ENCODE data around the gene PPM1H. TPM values are rescaled to one million over a fixed set of nuclear protein-coding genes. Genes with fewer than 3 reads are reported as not detected.

PPM1H gene
- total RNA-seq, 1 donor from 2014 or later: not detected

- no peaks in the 10 kb centered on the region for H3K27me3 Mint-ChIP-seq (ENCODE audit: insufficient read depth)
- H3K9me3 Mint-ChIP-seq: no peaks in the 10 kb centered on the region
- no peak overlapping the region for H3K4me3 Mint-ChIP-seq
- H3K27ac Mint-ChIP-seq: no peak overlapping the region
- H3K36me3 Mint-ChIP-seq (ENCODE audit: low read depth): no peaks in the 10 kb centered on the region
- intact Hi-C loops (cut with micrococcal nuclease): no loop called here
- no peak for DNase-seq (ENCODE audit: low spot score)
- H3K4me1 Mint-ChIP-seq (ENCODE audit: low read depth): no peaks in the 10 kb centered on the region
Measured at GRCh38 chr12:62873116-62873825, 61.7 kb downstream of the PPM1H start.

DNA sequence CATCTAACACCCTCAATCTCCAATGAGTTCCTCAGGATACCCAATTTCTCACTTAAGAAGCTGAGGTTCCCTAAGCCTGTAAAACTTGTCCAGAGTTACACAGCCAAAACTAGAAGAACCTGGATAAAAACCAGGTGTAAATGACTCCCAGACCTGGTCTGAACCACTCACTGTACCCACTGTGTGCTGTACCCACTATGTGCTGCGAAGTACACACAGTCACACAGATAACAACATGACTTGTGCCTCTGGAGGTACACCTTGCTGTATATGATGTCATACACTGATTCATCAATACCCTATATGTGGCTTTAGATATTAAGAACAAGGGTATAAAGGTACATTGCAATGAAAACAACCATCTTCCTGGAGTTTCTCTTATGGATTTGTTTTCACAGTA is 66.1 kb downstream of the PPM1H start:
- H3K4me3 Mint-ChIP-seq: no peak overlapping the region
- no peak for DNase-seq (ENCODE audit: low spot score)
- no peaks in the 10 kb centered on the region for H3K27me3 Mint-ChIP-seq (ENCODE audit: insufficient read depth)
- H3K4me1 Mint-ChIP-seq (ENCODE audit: low read depth): no peaks in the 10 kb centered on the region
- H3K27ac Mint-ChIP-seq: no peak overlapping the region
- no peaks in the 10 kb centered on the region for H3K36me3 Mint-ChIP-seq (ENCODE audit: low read depth)
- intact Hi-C loops (cut with micrococcal nuclease): no loop called here
- H3K9me3 Mint-ChIP-seq: no peaks in the 10 kb centered on the region

DNA sequence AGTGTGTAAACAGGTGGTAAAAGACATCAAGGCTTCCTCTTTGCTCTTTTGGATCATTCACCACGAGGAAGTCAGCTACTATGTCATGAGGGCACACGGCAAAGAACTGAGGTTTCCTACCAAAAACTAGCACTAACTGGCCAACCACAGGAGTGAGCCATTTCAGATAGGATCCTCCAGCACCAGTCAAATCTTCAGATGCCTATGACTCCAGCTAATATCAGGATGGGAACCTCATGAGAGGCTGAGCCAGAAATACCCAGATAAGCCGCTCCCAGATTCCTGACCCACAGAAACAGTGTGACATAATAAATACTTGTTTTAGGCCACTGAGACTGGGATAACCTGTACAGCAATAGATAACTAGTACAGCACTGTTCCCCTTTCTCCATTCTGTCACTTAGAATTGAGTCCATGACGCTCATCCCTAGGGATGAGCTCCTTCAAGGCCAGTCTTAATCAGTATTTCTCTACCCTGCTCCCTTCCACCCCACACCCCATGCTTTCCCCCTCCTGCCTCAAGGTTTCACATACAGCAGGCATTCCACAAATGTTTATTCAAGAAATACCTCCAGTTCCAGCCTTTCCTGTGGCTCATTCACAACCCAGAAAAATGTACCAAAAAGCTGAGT is 68.4 kb downstream of the PPM1H start:
- intact Hi-C loops (cut with micrococcal nuclease): no loop called here
- no peaks in the 10 kb centered on the region for H3K27me3 Mint-ChIP-seq (ENCODE audit: insufficient read depth)
- no peak overlapping the region for H3K27ac Mint-ChIP-seq
- no peak for DNase-seq (ENCODE audit: low spot score)
- no peak overlapping the region for H3K4me3 Mint-ChIP-seq
- H3K9me3 Mint-ChIP-seq: no peaks in the 10 kb centered on the region
- H3K36me3 Mint-ChIP-seq (ENCODE audit: low read depth): no peaks in the 10 kb centered on the region
- H3K4me1 Mint-ChIP-seq (ENCODE audit: low read depth): no peaks in the 10 kb centered on the region

GRCh38 chr12:62865937-62866336 is 69.0 kb downstream of the PPM1H start:
- Mint-ChIP-seq H3K4me3 (no peak overlapping the region), H3K27me3 (ENCODE audit: insufficient read depth) (no peaks in the 10 kb centered on the region), H3K27ac (no peak overlapping the region), H3K4me1 (ENCODE audit: low read depth) (no peaks in the 10 kb centered on the region), H3K9me3 (no peaks in the 10 kb centered on the region), H3K36me3 (ENCODE audit: low read depth) (no peaks in the 10 kb centered on the region)
- no peak for DNase-seq (ENCODE audit: low spot score)
- intact Hi-C loops (cut with micrococcal nuclease): no loop called here

DNA sequence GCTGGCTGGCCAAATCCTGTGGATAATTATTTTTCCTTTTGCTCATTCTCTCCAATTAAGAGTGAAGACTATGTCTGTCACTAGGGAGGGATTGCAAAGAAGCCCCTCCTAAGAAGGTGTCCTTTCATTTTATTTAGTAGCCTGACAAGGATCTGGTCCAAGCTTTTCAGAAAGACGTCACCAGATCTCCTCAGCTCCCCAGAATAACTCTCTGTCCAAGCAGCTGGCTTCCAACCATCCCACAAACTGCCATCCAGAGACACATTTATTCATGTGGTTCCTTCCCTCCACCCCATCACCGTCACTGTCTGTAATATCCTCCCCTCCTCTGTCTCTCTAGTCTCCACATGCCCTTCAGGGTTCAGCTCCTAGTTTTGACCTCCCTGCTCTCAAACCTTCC is 69.9 kb downstream of the PPM1H start:
- Mint-ChIP-seq H3K27ac (no peak overlapping the region), H3K9me3 (no peaks in the 10 kb centered on the region)
- no peak for DNase-seq (ENCODE audit: low spot score)

GRCh38 chr12:62862259-62862881 is 72.6 kb downstream of the PPM1H start:
- H3K4me1 Mint-ChIP-seq (ENCODE audit: low read depth): no peaks in the 10 kb centered on the region
- no peaks in the 10 kb centered on the region for H3K36me3 Mint-ChIP-seq (ENCODE audit: low read depth)
- H3K4me3 Mint-ChIP-seq: no peak overlapping the region
- H3K27ac Mint-ChIP-seq: no peak overlapping the region
- no peaks in the 10 kb centered on the region for H3K27me3 Mint-ChIP-seq (ENCODE audit: insufficient read depth)
- intact Hi-C loops (cut with micrococcal nuclease): no loop called here
- no peaks in the 10 kb centered on the region for H3K9me3 Mint-ChIP-seq
- no peak for DNase-seq (ENCODE audit: low spot score)

More for the DNA sequence above, 69.9 kb downstream of the PPM1H start:
- Mint-ChIP-seq H3K36me3 (ENCODE audit: low read depth) (no peaks in the 10 kb centered on the region), H3K4me3 (no peak overlapping the region), H3K4me1 (ENCODE audit: low read depth) (no peaks in the 10 kb centered on the region), H3K27me3 (ENCODE audit: insufficient read depth) (no peaks in the 10 kb centered on the region)
- intact Hi-C loops (cut with micrococcal nuclease): no loop called here

- Mint-ChIP-seq H3K27ac (no peak overlapping the region), H3K27me3 (ENCODE audit: insufficient read depth) (no peaks in the 10 kb centered on the region), H3K4me1 (ENCODE audit: low read depth) (no peaks in the 10 kb centered on the region), H3K9me3 (no peaks in the 10 kb centered on the region), H3K4me3 (no peak overlapping the region), H3K36me3 (ENCODE audit: low read depth) (no peaks in the 10 kb centered on the region)
- no peak for DNase-seq (ENCODE audit: low spot score)
- intact Hi-C loops (cut with micrococcal nuclease): no loop called here
Measured at GRCh38 chr12:62861586-62861985, 73.4 kb downstream of the PPM1H start.

- DNase-seq (ENCODE audit: low spot score): no peak
- Mint-ChIP-seq H3K9me3 (no peaks in the 10 kb centered on the region), H3K27ac (no peak overlapping the region), H3K36me3 (ENCODE audit: low read depth) (no peaks in the 10 kb centered on the region), H3K4me1 (ENCODE audit: low read depth) (no peaks in the 10 kb centered on the region), H3K27me3 (ENCODE audit: insufficient read depth) (no peaks in the 10 kb centered on the region), H3K4me3 (no peak overlapping the region)
- intact Hi-C loops (cut with micrococcal nuclease): no loop called here
Measured at GRCh38 chr12:62860501-62861411, 74.2 kb downstream of the PPM1H start.

DNA sequence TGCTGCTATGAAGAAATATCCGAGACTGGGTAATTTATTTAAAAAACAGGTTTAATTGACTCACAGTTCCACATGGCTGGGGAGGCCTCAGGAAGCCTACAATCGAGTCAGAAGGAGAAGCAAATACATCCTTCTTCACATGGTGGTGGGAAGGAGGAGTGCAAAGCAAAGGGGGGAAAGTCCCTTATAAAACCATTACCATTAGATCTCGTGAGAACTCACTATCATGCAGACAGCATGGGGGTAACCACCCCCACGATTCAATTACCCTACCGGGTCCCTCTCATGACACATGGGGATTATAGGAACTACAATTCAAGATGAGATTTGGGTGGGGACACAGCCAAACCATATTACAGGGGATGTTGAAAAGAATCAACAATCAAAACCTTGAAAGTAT is 74.9 kb downstream of the PPM1H start:
- H3K4me3 Mint-ChIP-seq: no peak overlapping the region
- H3K4me1 Mint-ChIP-seq (ENCODE audit: low read depth): no peaks in the 10 kb centered on the region
- DNase-seq (ENCODE audit: low spot score): no peak
- H3K9me3 Mint-ChIP-seq: no peaks in the 10 kb centered on the region
- no peaks in the 10 kb centered on the region for H3K36me3 Mint-ChIP-seq (ENCODE audit: low read depth)
- intact Hi-C loops (cut with micrococcal nuclease): no loop called here
- H3K27ac Mint-ChIP-seq: no peak overlapping the region
- no peaks in the 10 kb centered on the region for H3K27me3 Mint-ChIP-seq (ENCODE audit: insufficient read depth)

DNA sequence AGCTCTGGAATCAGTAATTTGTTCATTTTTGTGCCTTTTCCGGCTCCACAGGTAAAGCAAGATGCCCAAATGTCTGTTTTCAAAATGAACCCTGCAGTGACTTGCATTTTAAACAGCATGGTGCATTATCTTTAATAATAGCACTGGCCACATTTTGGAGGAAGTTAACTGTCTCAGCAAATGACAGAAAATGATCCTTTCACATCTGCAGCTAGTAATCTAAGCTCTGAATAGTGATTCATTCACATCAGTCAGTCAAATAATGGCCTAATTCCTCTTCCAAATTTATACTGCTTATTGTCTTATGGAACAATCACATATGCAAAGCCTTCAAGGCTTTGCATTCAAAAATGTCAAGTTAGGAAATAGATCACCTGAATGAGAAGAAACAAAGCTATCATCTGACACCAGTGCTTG is 75.6 kb downstream of the PPM1H start:
- no peaks in the 10 kb centered on the region for H3K36me3 Mint-ChIP-seq (ENCODE audit: low read depth)
- H3K27me3 Mint-ChIP-seq (ENCODE audit: insufficient read depth): no peaks in the 10 kb centered on the region
- intact Hi-C loops (cut with micrococcal nuclease): no loop called here
- H3K27ac Mint-ChIP-seq: no peak overlapping the region
- no peaks in the 10 kb centered on the region for H3K4me1 Mint-ChIP-seq (ENCODE audit: low read depth)
- H3K4me3 Mint-ChIP-seq: no peak overlapping the region
- H3K9me3 Mint-ChIP-seq: no peaks in the 10 kb centered on the region
- no peak for DNase-seq (ENCODE audit: low spot score)

GRCh38 chr12:62856454-62856853 is 78.5 kb downstream of the PPM1H start:
- DNase-seq (ENCODE audit: low spot score): no peak
- Mint-ChIP-seq H3K4me3 (no peak overlapping the region), H3K4me1 (ENCODE audit: low read depth) (no peaks in the 10 kb centered on the region), H3K36me3 (ENCODE audit: low read depth) (no peaks in the 10 kb centered on the region), H3K27ac (no peak overlapping the region), H3K27me3 (ENCODE audit: insufficient read depth) (peaks cover 5% of the 10 kb centered on the region), H3K9me3 (no peaks in the 10 kb centered on the region)
- intact Hi-C loops (cut with micrococcal nuclease): no loop called here

DNA sequence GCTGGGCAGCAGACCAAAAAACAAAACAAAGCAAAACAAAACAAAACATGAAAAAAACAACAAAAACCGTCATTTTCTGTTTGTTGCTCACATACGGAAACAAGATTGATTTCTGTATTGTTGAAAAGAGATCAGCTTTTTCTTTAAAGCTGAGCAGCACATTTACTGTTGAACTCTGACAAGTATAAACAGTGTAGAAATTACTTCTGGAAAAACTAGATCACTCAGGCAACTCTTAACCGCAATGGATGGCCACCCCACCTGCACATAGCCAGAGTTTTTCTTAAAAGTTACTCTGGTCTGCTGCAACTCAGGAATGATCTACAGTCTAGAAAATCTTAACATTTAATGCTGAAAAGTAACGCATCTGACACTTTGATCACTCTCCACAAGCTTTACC is 80.9 kb downstream of the PPM1H start:
- no peak overlapping the region for H3K4me3 Mint-ChIP-seq
- no peak for DNase-seq (ENCODE audit: low spot score)
- no peak overlapping the region for H3K27ac Mint-ChIP-seq
- peaks cover 11% of the 10 kb centered on the region for H3K27me3 Mint-ChIP-seq (ENCODE audit: insufficient read depth)
- intact Hi-C loops (cut with micrococcal nuclease): no loop called here
- no peaks in the 10 kb centered on the region for H3K9me3 Mint-ChIP-seq
- no peaks in the 10 kb centered on the region for H3K36me3 Mint-ChIP-seq (ENCODE audit: low read depth)
- no peaks in the 10 kb centered on the region for H3K4me1 Mint-ChIP-seq (ENCODE audit: low read depth)

- DNase-seq (ENCODE audit: low spot score): no peak
- H3K36me3 Mint-ChIP-seq (ENCODE audit: low read depth): no peaks in the 10 kb centered on the region
- H3K4me3 Mint-ChIP-seq: no peak overlapping the region
- intact Hi-C loops (cut with micrococcal nuclease): no loop called here
- no peaks in the 10 kb centered on the region for H3K4me1 Mint-ChIP-seq (ENCODE audit: low read depth)
- H3K9me3 Mint-ChIP-seq: no peaks in the 10 kb centered on the region
- H3K27me3 Mint-ChIP-seq (ENCODE audit: insufficient read depth): peaks cover 17% of the 10 kb centered on the region
- H3K27ac Mint-ChIP-seq: no peak overlapping the region
Measured at GRCh38 chr12:62849398-62849797, 85.6 kb downstream of the PPM1H start.
